Thoracic aorta (tissue), 2 donors: Measurements from ENCODE around the gene CTNNAL1. TPM values are rescaled to one million over a fixed set of nuclear protein-coding genes. Genes with fewer than 3 reads are reported as not detected.

Experiments
- ATAC-seq: fragments of 150-250 bp; one replicate; pipeline ENCODE4 v1.8.0; 2017; ENCODE audit warnings: low read depth; ENCODE audit not compliant: insufficient number of reproducible peaks, low FRiP score
- DNase-seq: peaks from one replicate; pipeline ENCODE4 v3.0.0-alpha.2; 2020; ENCODE audit warnings: low spot score
- H3K27ac ChIP-seq, 2 donors: fragments of 200-600 bp; sonication (generic); 1 replicate in 1 of 2; 2 replicates in 1 of 2; pipeline ENCODE4 v1.5.1; 2016; ENCODE audit warnings: mild to moderate bottlenecking in 2 of 2, moderate library complexity in 2 of 2
- H3K27me3 ChIP-seq: fragments of 200-600 bp; sonication (generic); replicated peaks from 2 replicates; pipeline ENCODE4 v1.6.0; 2016; ENCODE audit warnings: mild to moderate bottlenecking; ENCODE audit not compliant: insufficient read depth
- H3K36me3 ChIP-seq: fragments of 200-600 bp; sonication (generic); one replicate; pipeline ENCODE4 v1.5.1; 2016
- H3K4me1 ChIP-seq, 2 donors: fragments of 200-600 bp; sonication (generic); 1 replicate in 1 of 2; 2 replicates in 1 of 2; pipeline versions ENCODE4 v1.5.1 to v1.6.0; 2016; ENCODE audit warnings: low read depth in 2 of 2, mild to moderate bottlenecking in 1 of 2; ENCODE audit not compliant: control insufficient read depth in 1 of 2
- H3K4me3 ChIP-seq: fragments of 200-600 bp; sonication (generic); 2 replicates; pipeline ENCODE4 v1.5.1; 2016; ENCODE audit warnings: mild to moderate bottlenecking
- H3K9me3 ChIP-seq: fragments of 200-600 bp; sonication (generic); 2 replicates; pipeline ENCODE4 v1.5.1; 2016
- total RNA-seq, 2 donors: library from RNA; depleted of rRNA; stranded (reverse); fragments of >200 nt; gene quantifications; one replicate each; pipeline versions ENCODE4 v1.1.0 to v1.2.3, GENCODE V29; 2016
- TF ChIP-seq, protein P1 (sequence below): fragments of 200-600 bp; sonication (generic); IDR thresholded peaks from one replicate; pipeline ENCODE4 v1.5.1; 2019; ENCODE audit warnings: antibody characterized with exemption

Gene CTNNAL1
- total RNA-seq, 2 donors from 2014 or later: 41.8 to 45.0 TPM

DNA sequence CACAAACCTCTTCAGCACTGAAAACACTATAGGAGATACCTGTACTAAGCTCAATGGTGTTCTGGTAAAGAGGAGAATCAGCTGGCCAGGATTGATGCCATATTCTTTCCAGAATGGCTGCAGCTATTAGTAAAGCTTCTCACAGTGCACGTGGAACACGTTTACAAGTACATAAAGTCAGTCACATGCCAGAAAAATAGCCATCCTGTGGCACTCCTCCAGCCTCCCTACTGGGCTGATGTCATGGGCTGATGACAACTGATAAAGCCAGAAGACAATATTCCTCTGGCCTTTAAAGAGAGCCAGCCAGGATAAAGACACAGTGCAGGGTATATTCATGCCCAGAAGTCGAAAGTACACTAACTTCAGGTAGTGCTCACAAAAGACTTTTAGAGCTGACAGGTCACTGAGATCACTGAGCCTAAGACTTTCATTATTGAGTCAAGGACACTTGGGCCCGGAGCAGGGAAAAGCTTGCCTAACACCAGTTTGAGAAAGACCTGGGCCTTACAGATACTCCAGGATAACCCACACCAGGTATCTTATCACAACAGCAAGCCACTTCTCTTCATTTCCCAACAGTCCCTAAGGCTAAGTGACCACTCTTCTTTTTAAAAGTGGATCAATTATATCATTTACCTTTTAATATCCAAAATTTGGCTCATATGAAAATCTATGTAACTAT is 49.7 kb downstream of the CTNNAL1 start:
- no peak for DNase-seq

DNA sequence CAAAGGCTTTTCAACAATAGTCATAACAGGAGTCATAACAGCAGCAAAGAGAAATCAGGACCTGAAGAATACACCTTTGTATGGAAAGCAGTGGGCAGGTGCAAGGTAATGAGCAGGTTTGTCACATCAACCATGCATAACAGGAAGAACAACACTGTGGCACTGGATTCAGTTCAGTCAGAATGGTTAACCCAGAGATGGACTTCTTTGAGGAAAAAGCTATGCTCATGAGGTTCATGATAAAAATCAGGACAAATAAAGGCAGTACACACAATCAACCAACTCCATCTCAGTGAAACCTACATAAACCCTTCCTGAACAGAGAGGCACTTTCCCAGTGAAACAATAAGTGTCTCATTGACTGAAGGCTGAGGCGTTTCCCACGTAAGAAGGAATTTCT is 52.1 kb downstream of the CTNNAL1 start:
- Histone ChIP-seq H3K4me3 (no peak overlapping the region), H3K27me3 (no peaks in the 10 kb centered on the region), H3K27ac (no peak overlapping the region), H3K9me3 (no peaks in the 10 kb centered on the region), H3K36me3 (no peaks in the 10 kb centered on the region), H3K4me1 (no peaks in the 10 kb centered on the region)
- DNase-seq: no peak
- TF ChIP-seq, protein P1, sequence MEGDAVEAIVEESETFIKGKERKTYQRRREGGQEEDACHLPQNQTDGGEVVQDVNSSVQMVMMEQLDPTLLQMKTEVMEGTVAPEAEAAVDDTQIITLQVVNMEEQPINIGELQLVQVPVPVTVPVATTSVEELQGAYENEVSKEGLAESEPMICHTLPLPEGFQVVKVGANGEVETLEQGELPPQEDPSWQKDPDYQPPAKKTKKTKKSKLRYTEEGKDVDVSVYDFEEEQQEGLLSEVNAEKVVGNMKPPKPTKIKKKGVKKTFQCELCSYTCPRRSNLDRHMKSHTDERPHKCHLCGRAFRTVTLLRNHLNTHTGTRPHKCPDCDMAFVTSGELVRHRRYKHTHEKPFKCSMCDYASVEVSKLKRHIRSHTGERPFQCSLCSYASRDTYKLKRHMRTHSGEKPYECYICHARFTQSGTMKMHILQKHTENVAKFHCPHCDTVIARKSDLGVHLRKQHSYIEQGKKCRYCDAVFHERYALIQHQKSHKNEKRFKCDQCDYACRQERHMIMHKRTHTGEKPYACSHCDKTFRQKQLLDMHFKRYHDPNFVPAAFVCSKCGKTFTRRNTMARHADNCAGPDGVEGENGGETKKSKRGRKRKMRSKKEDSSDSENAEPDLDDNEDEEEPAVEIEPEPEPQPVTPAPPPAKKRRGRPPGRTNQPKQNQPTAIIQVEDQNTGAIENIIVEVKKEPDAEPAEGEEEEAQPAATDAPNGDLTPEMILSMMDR: no peak
- ATAC-seq: no peak

More for the DNA sequence above, 49.7 kb downstream of the CTNNAL1 start:
- Histone ChIP-seq H3K27me3 (no peaks in the 10 kb centered on the region), H3K9me3 (no peaks in the 10 kb centered on the region), H3K4me1 (peaks cover 0 to 12% of the 10 kb centered on the region in 2 donors), H3K27ac (no peak overlapping the region), H3K4me3 (no peak overlapping the region), H3K36me3 (no peaks in the 10 kb centered on the region)
- ATAC-seq: no peak
- TF ChIP-seq, protein P1: no peak

DNA sequence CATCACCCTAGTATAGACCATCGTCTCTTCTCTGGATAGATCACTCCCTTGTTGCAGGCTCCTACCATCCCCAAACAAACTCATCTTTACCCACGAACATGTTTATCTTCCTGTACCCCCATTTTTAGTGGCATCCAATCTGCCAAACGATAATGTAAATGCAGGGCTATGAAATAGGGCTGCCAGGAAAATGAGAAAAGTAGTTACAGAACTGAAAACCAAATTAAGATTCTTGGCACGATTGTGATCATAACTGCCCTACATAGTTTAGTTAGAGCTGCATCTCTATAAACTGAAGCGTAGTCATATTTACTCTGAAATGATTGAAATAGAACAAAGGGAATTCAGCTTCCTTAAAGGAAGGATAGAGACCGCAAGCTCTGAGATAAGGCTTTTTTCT is 53.0 kb downstream of the CTNNAL1 start:
- TF ChIP-seq, protein P1: no peak
- Histone ChIP-seq H3K4me3 (no peak overlapping the region), H3K27me3 (no peaks in the 10 kb centered on the region), H3K27ac (no peak overlapping the region), H3K4me1 (no peaks in the 10 kb centered on the region), H3K9me3 (no peaks in the 10 kb centered on the region), H3K36me3 (no peaks in the 10 kb centered on the region)
- DNase-seq: no peak
- ATAC-seq: no peak

DNA sequence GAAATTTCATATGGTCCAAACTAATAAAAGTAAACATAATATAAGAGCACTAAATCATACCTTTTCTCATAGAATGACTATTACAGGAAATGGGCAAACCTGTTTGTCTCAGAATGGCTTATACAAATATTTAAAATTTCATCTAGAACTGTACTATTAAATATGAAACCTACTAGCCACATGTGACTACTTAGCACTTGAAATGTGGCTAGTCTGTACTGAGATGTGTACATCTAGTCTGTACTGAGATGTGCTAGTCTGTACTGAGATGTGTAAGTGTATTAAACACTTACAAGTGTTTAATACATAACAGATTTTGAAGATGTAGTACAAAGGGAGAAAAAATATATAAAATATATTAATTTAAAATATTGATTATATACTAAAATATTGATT is 56.7 kb downstream of the CTNNAL1 start:
- no peak overlapping the region for H3K27ac ChIP-seq
- no peak overlapping the region for H3K4me3 ChIP-seq
- no peak for DNase-seq
- no peaks in the 10 kb centered on the region for H3K9me3 ChIP-seq
- H3K36me3 ChIP-seq: no peaks in the 10 kb centered on the region
- no peak for ATAC-seq
- TF ChIP-seq, protein P1: no peak
- no peaks in the 10 kb centered on the region for H3K27me3 ChIP-seq
- no peaks in the 10 kb centered on the region for H3K4me1 ChIP-seq

DNA sequence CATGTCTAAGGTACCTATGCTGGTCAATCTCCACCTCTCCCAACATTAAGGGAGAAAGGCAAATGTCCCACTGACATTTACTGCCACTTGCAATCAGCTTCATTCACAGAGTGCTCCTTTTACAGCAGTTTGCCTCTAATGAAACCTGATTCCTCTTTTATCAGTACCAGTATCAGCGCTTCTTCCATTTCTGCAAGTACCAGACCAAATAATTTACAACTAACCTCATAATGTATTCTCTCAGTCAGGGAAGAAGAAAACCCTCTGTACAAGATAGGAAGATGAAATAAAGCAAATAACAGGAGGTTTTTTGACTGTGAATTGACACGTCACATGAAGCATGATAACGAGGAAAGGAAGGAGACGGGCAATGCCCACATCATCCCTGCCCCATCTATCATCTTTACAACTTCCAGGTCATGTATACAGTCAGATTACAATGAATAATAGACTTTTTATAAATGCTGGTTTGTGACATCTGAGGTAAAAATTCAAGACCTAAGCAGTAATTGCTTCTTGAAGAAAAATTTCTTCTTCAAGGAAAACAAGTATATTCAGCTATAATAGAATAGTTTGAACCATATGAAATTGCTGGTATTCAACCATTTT is 57.2 kb downstream of the CTNNAL1 start:
- no peak for DNase-seq
- no peaks in the 10 kb centered on the region for H3K4me1 ChIP-seq
- H3K27me3 ChIP-seq: no peaks in the 10 kb centered on the region
- TF ChIP-seq, protein P1: no peak
- H3K9me3 ChIP-seq: no peaks in the 10 kb centered on the region
- H3K27ac ChIP-seq: no peak overlapping the region
- H3K4me3 ChIP-seq: no peak overlapping the region
- no peak for ATAC-seq
- H3K36me3 ChIP-seq: no peaks in the 10 kb centered on the region
